CD4-positive, CD25-positive, alpha-beta regulatory T cell (primary cell): Measurements from ENCODE around the gene ADORA2A. TPM values are rescaled to one million over a fixed set of nuclear protein-coding genes. Genes with fewer than 3 reads are reported as not detected.

Experiments
- ATAC-seq, 2 donors: fragments of 150-1000 bp; cut with Tn5 transposase; one replicate each; pipeline ENCODE4 v1.10.0; 2021; ENCODE audit warnings: low read depth in 2 of 2, moderate number of reproducible peaks in 2 of 2, moderate library complexity in 1 of 2
- DNase-seq, 3 donors: peaks; one replicate each; pipeline versions ENCODE4 v3.0.0 to v3.0.0-alpha.2; 2012 to 2022; ENCODE audit warnings: mixed read lengths in 1 of 3
- H3K27ac ChIP-seq: one replicate; pipeline ENCODE4 v1.7.0; 2013; ENCODE audit warnings: mild to moderate bottlenecking, low read length; ENCODE audit not compliant: insufficient read depth, poor library complexity, severe bottlenecking
- H3K27me3 ChIP-seq: one replicate; pipeline ENCODE4 v1.7.0; 2013; ENCODE audit warnings: low read length; ENCODE audit not compliant: control insufficient read depth, insufficient read depth
- H3K36me3 ChIP-seq: one replicate; pipeline ENCODE4 v1.7.0; 2013; ENCODE audit warnings: mild to moderate bottlenecking, low read length, moderate library complexity; ENCODE audit not compliant: control insufficient read depth, insufficient read depth
- H3K4me1 ChIP-seq: 2 replicates; pipeline ENCODE4 v1.7.0; 2013; ENCODE audit warnings: mild to moderate bottlenecking, low read length; ENCODE audit not compliant: insufficient read depth, control insufficient read depth, poor library complexity, severe bottlenecking
- H3K4me3 ChIP-seq: one replicate; pipeline ENCODE4 v1.7.0; 2013; ENCODE audit warnings: low read depth, mild to moderate bottlenecking, low read length, moderate library complexity
- H3K9me3 ChIP-seq, 2 experiments: 1 replicate in 1 of 2; 2 replicates in 1 of 2; pipeline ENCODE4 v1.7.0; 2013; ENCODE audit warnings: low read length in 2 of 2, mild to moderate bottlenecking in 1 of 2, moderate library complexity in 1 of 2; ENCODE audit not compliant: control insufficient read depth in 2 of 2
- H3K27ac Mint-ChIP-seq, 3 donors: one replicate each; pipeline ENCODE4 v1.8.0; 2020 to 2022; ENCODE audit warnings: mild to moderate bottlenecking in 3 of 3, mixed read lengths in 3 of 3, moderate library complexity in 2 of 3
- H3K27me3 Mint-ChIP-seq: one replicate; pipeline ENCODE4 v1.8.0; 2022; ENCODE audit warnings: mild to moderate bottlenecking, mixed read lengths
- H3K36me3 Mint-ChIP-seq: one replicate; pipeline ENCODE4 v1.8.0; 2020; ENCODE audit warnings: mixed read lengths
- H3K4me1 Mint-ChIP-seq, 4 donors: one replicate each; pipeline ENCODE4 v1.8.0; 2020 to 2022; ENCODE audit warnings: mixed read lengths in 4 of 4, mild to moderate bottlenecking in 1 of 4
- H3K4me3 Mint-ChIP-seq, 4 donors: one replicate each; pipeline ENCODE4 v1.8.0; 2020 to 2022; ENCODE audit warnings: mild to moderate bottlenecking in 4 of 4, mixed read lengths in 4 of 4, moderate library complexity in 3 of 4
- H3K9me3 Mint-ChIP-seq, 7 donors: one replicate each; pipeline ENCODE4 v1.8.0; 2020 to 2022; ENCODE audit warnings: mixed read lengths in 7 of 7, mild to moderate bottlenecking in 3 of 7, moderate library complexity in 2 of 7
- polyA plus RNA-seq, 4 donors: library from polyadenylated mRNA; unstranded; fragments of 300-500 nt; fragmentation: Illumina TruSeq; gene quantifications; one replicate each; pipeline ENCODE4 v1.2.3, GENCODE V29; 2021
- total RNA-seq: library from RNA; stranded (reverse); gene quantifications from one replicate; pipeline ENCODE4 v1.2.3, GENCODE V29; 2022

ADORA2A gene
- total and polyA plus RNA-seq, 5 donors from 2014 or later = 31.2 to 101 (median 91.8) TPM

DNA sequence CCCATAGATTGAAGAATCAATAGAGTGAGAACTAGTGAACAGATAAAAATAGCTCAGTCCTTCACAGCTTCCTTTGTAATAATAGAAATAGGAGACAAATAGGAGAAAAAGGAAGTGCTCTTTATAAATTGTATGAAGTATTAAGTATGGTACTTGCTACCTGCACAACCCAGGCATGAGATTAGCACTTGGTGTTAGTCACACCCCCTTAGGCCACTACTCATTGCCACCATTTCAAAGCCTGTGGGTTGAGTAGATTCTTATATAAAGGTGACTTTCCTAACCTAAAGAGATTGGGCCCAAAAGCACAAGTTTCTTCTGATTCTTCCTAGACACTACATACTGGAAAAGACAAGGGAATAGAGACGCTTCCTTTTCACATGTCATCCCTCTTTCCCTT, 37.7 kb upstream of the ADORA2A start:
- H3K4me3 ChIP-seq = no peak overlapping the region
- no peaks in the 10 kb centered on the region for H3K9me3 ChIP-seq
- Mint-ChIP-seq H3K27me3 (no peaks in the 10 kb centered on the region), H3K4me1 (peaks cover 5 to 24% (median 13%) of the 10 kb centered on the region in 4 donors), H3K27ac (no peak overlapping the region), H3K9me3 (no peaks in the 10 kb centered on the region), H3K36me3 (peaks cover 22% of the 10 kb centered on the region), H3K4me3 (no peak overlapping the region)
- no peaks in the 10 kb centered on the region for H3K4me1 ChIP-seq
- no peak overlapping the region for H3K27ac ChIP-seq
- DNase-seq (no peak), ATAC-seq (no peak)
- no peaks in the 10 kb centered on the region for H3K27me3 ChIP-seq
- H3K36me3 ChIP-seq = peaks cover 3% of the 10 kb centered on the region

DNA sequence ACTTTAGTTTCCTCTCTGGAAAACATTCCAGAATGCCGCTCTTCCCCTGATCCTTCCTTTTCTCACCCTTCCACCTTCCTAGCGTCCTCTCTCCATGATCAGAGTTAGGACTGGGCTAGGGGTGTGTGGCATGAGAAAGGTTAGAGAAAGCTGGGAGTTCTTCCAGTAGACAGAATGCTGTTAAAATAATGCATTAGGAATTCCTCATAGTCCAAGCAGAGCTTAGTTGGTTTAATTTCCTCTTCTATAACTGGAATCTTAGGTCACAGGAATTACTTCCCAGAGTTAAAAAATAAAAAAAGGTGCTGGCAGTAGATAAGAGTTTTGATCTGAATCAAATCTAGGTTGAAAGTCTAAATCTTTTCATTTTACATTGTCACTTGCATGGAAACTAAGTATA, 37.2 kb upstream of the ADORA2A start:
- H3K27ac Mint-ChIP-seq = peak overlapping the region in 1 of 3 donors; percentile 7
- H3K36me3 Mint-ChIP-seq = peaks cover 23% of the 10 kb centered on the region

DNA sequence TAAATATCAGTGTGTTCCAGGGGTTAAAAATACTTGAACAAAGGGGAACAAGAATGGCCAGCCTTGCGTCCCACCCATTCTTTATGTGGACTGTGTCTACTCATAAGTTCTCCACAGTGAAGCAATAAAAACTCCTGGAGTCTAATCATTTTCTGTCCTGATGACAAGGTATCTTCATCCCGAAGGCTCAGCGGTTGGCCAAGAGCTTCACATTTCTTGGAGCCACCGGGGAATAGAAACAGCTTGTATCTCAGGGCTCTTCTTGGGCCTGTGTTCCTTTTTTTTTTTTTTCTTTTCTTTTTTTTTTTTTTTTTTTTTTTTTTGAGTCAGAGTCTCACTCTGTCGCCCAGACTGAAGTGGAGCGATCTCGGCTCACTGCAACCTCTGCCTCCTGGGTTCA, 36.8 kb upstream of the ADORA2A start:
- Histone ChIP-seq H3K36me3 (peaks cover 3% of the 10 kb centered on the region), H3K4me3 (no peak overlapping the region), H3K9me3 (no peaks in the 10 kb centered on the region), H3K4me1 (no peaks in the 10 kb centered on the region), H3K27ac (no peak overlapping the region), H3K27me3 (no peaks in the 10 kb centered on the region)
- Mint-ChIP-seq H3K9me3 (no peaks in the 10 kb centered on the region), H3K27me3 (no peaks in the 10 kb centered on the region), H3K36me3 (peaks cover 26% of the 10 kb centered on the region), H3K4me3 (no peak overlapping the region), H3K27ac (peak overlapping the region in 1 of 3 donors; percentile 7), H3K4me1 (peaks cover 5 to 24% (median 17%) of the 10 kb centered on the region in 4 donors)
- no peak for ATAC-seq
- no peak for DNase-seq

More for the DNA sequence above, 37.2 kb upstream of the ADORA2A start:
- ATAC-seq (no peak), DNase-seq (no peak)
- Histone ChIP-seq H3K27ac (no peak overlapping the region), H3K27me3 (no peaks in the 10 kb centered on the region), H3K4me3 (no peak overlapping the region), H3K36me3 (peaks cover 3% of the 10 kb centered on the region), H3K4me1 (no peaks in the 10 kb centered on the region), H3K9me3 (no peaks in the 10 kb centered on the region)
- no peaks in the 10 kb centered on the region for H3K27me3 Mint-ChIP-seq
- no peak overlapping the region for H3K4me3 Mint-ChIP-seq
- H3K9me3 Mint-ChIP-seq = no peaks in the 10 kb centered on the region
- peaks cover 5 to 24% (median 14%) of the 10 kb centered on the region in 4 donors for H3K4me1 Mint-ChIP-seq

DNA sequence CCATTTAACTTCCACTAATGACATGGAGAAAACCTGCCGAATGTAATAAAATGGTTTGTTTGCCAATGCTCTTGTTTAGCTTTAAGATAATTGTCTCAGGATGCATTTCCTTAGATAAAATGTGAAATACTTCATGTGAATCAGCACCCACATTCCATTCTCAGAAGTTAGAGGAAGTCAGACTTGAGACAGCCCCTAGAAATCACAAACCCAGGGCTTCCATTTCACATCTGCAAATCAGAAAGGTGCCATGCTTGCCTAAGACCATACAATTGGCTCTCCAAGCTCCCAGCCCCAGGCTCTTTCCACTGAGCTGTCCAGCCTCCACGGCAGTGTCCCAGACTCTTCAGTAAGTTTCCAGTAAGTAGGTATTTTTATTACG, 35.6 kb upstream of the ADORA2A start:
- H3K36me3 Mint-ChIP-seq = peaks cover 35% of the 10 kb centered on the region

DNA sequence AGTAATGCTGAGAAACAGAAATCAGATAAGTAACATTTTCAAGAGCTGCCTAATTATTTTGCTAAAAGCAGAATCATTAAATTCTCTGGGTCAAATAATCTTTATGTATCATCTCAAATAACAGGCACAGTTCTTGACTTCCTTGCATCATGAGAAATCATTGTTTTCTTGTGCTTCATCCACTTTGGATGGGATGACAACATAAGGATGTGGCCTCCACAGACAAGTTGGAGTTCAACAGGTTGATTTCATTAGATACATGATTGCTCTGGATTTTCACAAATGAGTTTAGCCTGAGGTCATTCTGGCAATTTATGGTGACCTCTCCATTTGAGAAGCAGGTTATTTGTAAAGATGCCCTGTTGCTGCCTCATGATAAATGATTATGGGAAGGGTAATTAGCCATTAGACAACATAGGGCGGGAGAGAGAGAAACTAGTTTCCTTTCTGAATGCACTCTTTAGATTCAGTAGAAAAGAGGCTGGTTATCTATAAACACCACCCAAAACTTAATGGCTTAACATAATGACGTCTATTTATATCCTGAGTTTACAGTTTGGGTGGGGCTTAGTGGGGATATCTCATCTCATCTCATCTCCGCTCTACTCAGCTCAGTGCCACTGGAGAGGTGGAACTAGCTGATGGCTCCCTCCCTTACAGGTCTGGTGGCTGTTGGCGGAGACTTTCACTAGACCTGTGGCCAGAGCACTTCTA, 35.0 kb upstream of the ADORA2A start:
- no peak overlapping the region for H3K4me3 ChIP-seq
- Mint-ChIP-seq H3K9me3 (no peaks in the 10 kb centered on the region), H3K27ac (no peak overlapping the region), H3K27me3 (no peaks in the 10 kb centered on the region), H3K4me3 (no peak overlapping the region), H3K36me3 (peaks cover 31% of the 10 kb centered on the region), H3K4me1 (peaks cover 5 to 24% (median 17%) of the 10 kb centered on the region in 4 donors)
- H3K27me3 ChIP-seq = no peaks in the 10 kb centered on the region
- ATAC-seq (no peak), DNase-seq (no peak)
- H3K9me3 ChIP-seq = no peaks in the 10 kb centered on the region
- H3K36me3 ChIP-seq = peaks cover 12% of the 10 kb centered on the region
- H3K27ac ChIP-seq = no peak overlapping the region
- no peaks in the 10 kb centered on the region for H3K4me1 ChIP-seq

More for the DNA sequence above, 35.6 kb upstream of the ADORA2A start:
- DNase-seq (peak in 1 of 3 donors; percentile 75), ATAC-seq (no peak)
- Histone ChIP-seq H3K4me3 (no peak overlapping the region), H3K27ac (no peak overlapping the region), H3K36me3 (peaks cover 7% of the 10 kb centered on the region), H3K9me3 (no peaks in the 10 kb centered on the region), H3K27me3 (no peaks in the 10 kb centered on the region), H3K4me1 (no peaks in the 10 kb centered on the region)
- Mint-ChIP-seq H3K27ac (peak overlapping the region in 1 of 3 donors; percentile 14), H3K27me3 (no peaks in the 10 kb centered on the region), H3K4me1 (peaks cover 5 to 24% (median 17%) of the 10 kb centered on the region in 4 donors), H3K9me3 (no peaks in the 10 kb centered on the region), H3K4me3 (no peak overlapping the region)

DNA sequence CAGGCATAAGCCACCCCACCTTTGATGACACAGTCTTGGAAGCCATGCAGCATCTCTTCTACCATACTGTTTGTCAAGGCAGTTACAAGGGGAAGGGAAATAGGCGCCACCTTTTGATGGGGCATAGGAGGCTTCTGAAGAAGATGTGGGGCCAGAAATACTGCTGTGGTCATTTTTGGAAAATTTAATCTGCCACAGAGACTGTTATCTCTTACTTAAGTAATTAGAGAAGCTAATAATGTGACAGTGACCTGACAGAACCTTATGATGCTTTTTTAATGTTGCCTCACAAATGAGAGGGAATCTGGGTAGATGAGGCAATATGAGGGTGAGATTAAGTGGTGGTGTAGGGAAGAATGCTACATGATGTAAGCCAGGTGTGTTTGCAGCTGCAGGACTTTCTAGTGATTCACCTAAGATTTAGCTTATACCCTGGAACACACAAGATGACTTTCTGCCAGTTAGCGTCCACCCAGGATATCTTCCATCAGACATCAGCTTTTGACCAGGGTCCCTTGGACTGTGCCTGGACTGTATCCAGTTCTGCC, 34.3 kb upstream of the ADORA2A start:
- ATAC-seq (no peak), DNase-seq (no peak)
- no peaks in the 10 kb centered on the region for H3K9me3 Mint-ChIP-seq
- peaks cover 13% of the 10 kb centered on the region for H3K36me3 ChIP-seq
- peaks cover 5 to 26% (median 19%) of the 10 kb centered on the region in 4 donors for H3K4me1 Mint-ChIP-seq
- H3K27me3 ChIP-seq = no peaks in the 10 kb centered on the region
- no peaks in the 10 kb centered on the region for H3K27me3 Mint-ChIP-seq
- no peak overlapping the region for H3K27ac Mint-ChIP-seq
- no peak overlapping the region for H3K27ac ChIP-seq
- no peak overlapping the region for H3K4me3 ChIP-seq
- H3K36me3 Mint-ChIP-seq = peaks cover 37% of the 10 kb centered on the region
- H3K9me3 ChIP-seq = no peaks in the 10 kb centered on the region
- H3K4me1 ChIP-seq = no peaks in the 10 kb centered on the region
- no peak overlapping the region for H3K4me3 Mint-ChIP-seq

DNA sequence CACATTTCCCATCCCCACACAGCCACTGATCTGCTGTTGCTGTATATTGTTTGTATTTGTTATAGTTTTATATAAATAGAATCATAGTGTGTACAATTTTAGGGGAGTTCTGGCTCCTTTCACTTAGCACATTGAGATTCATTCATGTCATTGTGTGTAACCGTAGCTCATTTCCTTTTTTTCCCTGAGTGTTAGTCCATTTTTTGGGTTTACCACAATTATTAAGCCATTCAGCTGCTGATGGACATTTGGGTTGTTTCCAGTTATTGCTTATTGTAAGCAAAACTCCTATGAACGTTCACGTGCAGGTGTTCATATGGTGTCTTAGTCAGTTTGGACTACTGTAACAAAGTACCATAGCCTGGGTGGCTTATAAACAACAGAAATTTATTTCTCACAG, 33.6 kb upstream of the ADORA2A start:
- H3K36me3 Mint-ChIP-seq = peaks cover 38% of the 10 kb centered on the region
- Histone ChIP-seq H3K4me1 (no peaks in the 10 kb centered on the region), H3K4me3 (no peak overlapping the region), H3K9me3 (no peaks in the 10 kb centered on the region), H3K27me3 (no peaks in the 10 kb centered on the region), H3K36me3 (peaks cover 15% of the 10 kb centered on the region), H3K27ac (no peak overlapping the region)
- no peaks in the 10 kb centered on the region for H3K27me3 Mint-ChIP-seq
- no peak for ATAC-seq
- no peak overlapping the region for H3K4me3 Mint-ChIP-seq
- no peak for DNase-seq
- peaks cover 5 to 27% (median 21%) of the 10 kb centered on the region in 4 donors for H3K4me1 Mint-ChIP-seq
- no peaks in the 10 kb centered on the region for H3K9me3 Mint-ChIP-seq
- peak overlapping the region in 1 of 3 donors; percentile 44 for H3K27ac Mint-ChIP-seq

DNA sequence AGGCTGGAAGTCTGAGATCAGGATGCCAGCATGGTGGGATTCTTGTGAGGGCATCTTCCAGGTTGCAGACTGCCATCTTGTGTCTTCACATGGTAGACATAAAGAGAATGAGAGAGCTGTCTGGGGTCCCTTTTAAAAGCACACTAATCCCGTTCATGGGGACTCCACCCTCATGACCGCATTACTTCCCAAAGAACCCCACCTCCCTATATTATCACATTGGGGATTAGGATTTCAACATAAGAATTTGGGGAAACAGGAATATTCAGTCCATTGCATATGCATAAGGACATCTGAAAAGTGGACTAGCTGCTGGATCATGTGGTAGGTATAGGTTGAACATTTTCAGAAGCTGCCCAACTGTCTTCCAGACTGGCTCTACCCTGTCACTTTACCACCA, 33.1 kb upstream of the ADORA2A start:
- no peak overlapping the region for H3K27ac Mint-ChIP-seq
- DNase-seq = no peak
- peaks cover 5 to 27% (median 21%) of the 10 kb centered on the region in 4 donors for H3K4me1 Mint-ChIP-seq
- no peaks in the 10 kb centered on the region for H3K9me3 Mint-ChIP-seq
- Histone ChIP-seq H3K27me3 (no peaks in the 10 kb centered on the region), H3K36me3 (peaks cover 15% of the 10 kb centered on the region), H3K27ac (no peak overlapping the region), H3K9me3 (no peaks in the 10 kb centered on the region), H3K4me1 (no peaks in the 10 kb centered on the region), H3K4me3 (no peak overlapping the region)
- H3K4me3 Mint-ChIP-seq = no peak overlapping the region
- ATAC-seq = no peak
- peaks cover 37% of the 10 kb centered on the region for H3K36me3 Mint-ChIP-seq
- no peaks in the 10 kb centered on the region for H3K27me3 Mint-ChIP-seq
